Femur (tissue), 1 donor: ENCODE measurements around the gene EIF1.
"Not testable (repeated sequence)": the region's sequence is repeated elsewhere in the genome, so short reads cannot be mapped to it uniquely, and the experiment has no call there.

Experiments
- DNase-seq: peaks from one replicate; pipeline ENCODE4 v3.0.0-alpha.2; 2017

Gene EIF1

GRCh38 chr17:41688641-41689496, at the start of gene EIF1:
Gene EIF1, plus strand, starts transcription at chr17:41688885. Its CDS starts 154 bp downstream, at chr17:41689039.
- DNase-seq: peak; percentile 100

GRCh38 chr17:41638941-41639340, 49.7 kb upstream of the EIF1 start:
- DNase-seq: no peak

DNA sequence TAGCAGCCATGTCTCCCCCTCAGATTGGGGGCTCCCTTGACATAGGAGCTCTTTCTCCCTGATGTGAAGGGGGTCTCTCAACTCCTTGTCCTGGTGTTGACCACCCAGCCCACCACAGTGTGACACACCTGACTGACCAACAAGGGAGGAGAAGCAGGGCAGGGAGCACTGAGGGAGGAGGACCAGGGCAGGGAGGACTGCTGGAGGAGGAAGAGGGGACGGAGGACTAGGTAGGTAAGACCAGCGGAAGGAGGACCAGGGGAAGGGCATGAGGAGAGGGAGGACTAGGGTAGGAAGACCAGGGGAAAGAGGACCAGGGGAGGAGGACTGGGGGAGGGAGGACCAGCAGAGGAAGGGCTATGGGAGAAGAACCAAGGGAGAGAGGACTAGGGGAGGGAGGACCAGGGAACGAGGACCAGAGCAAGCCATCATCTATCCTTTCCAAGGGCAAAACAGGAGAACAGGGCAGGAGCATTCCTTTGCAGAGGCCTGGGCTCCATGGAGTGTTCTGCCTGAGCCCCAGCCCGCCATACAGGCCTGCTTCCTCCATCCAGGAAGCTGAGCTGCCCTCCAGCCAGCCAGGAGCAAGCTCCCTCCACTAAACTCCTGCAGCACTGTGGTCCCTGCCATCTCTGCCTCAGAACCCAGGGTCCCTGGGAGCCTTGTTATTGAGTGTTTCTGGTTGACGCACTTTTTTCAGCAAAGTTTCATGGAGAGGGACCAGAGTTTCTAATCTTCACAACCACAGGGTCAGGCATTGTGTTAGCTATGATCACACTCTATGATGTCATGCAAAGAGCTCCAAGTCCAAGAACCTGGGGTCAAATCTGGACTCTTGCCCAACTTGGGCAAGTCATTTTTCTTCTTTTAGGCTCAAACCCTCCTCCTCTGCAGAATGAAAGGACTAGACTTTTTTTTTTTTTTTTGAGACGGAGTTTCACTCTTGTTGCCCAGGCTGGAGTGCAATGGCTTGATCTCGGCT, 48.9 kb upstream of the EIF1 start:
- DNase-seq: no peak

- DNase-seq: not testable (repeated sequence)
These were observed 48.1 kb upstream of the EIF1 start for GRCh38 chr17:41640596-41640995.

DNA sequence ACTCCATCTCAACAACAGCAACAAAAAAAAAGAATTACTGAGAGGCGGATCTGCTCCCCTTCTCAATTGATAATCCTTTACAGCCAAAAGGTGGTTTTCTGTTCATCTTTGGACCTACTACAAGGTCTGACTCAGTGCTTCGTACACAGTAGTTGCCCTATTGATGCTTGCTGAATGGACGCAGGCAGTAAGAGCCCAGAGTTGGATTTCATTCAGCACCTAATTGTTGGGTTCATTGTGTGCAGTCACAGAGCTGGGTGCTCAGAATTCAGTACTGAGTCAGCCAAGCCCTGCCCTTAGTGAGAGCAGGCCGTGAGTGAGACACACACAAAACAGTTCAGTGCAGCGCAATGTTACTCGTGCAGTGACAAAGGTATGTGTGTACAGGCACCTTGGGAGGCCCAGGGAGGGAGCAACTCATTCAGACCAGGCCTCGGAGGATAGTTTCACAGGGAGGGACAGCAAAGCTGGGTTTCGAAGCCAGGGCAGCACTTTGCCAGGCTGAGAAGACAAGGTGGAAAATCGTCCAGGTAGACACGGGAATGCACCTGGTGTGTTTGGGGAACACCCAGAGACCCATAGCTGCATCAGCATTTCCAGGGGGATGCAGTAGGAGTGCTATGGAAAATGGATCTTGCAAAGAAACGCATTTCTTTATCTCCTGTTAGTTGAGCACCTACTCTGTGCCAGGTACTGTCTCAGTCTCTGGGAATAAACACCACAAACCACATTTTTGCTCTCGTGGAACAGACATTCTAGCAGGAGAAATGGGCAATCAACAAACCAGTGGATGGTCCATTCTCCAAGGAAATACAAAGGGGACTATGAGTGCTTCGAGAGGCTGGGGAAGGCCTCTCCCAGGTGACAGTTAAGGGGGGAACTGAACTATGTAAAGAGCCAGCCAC, 46.2 kb upstream of the EIF1 start:
- DNase-seq: no peak

DNA sequence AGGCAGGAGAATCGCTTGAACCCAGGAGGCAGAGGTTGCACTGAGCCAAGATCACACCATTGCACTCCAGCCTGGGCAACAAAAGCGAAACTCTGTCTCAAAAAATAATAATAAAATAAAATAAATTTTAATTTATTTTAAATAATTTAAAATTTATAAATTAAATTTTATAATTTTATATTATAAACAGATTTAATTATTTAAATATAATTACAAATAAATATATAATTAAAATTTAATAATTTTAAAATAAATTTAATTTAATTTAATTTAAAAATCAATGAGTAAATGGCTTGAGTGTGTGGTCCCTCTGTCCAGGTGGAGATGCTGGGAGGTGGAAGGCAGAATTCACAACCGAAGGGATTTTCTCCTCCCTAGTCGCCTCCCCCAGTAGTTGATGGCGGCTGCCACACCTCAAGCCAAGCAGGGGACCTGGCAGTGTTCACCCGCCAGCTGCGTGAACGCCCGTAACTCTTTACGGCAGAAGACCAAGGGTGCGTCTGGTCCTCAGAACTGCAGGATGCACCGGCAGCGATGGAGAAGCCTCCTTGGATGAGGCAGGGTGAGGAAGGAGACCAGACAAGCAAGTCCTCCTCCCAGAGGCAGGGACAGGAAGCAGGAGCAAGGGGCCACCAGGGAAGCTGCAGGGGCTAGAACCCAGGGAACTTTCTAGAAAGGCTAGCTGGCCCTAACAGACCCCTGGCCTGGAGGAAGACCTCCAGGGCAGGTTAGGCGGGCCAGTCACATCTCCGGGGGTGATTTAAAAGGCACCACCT, 41.5 kb upstream of the EIF1 start:
- DNase-seq: no peak

DNA sequence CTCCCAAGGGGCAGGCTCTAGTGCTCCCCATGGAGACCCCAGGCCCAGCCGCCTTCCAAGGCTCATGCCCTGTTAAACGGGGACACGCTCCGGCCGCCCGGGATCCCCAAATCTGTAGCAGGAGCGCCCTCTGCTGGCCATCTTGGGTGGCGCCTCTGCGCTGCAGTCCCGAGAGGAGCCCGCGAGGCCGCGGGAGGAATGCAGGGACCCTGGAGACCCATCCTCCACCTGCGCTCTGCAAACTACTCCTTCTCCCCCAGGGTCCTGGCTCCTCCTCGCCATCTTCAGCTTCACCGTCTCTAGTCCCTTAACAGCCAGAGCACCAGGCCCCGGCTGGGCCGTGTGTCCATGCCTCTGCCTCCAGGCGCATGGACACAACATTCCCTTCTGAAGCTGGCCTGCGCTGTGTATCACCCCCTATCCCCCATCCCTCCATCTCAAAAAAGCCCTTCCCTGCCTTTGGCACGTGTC, 40.7 kb upstream of the EIF1 start:
- peak; percentile 88 for DNase-seq

DNA sequence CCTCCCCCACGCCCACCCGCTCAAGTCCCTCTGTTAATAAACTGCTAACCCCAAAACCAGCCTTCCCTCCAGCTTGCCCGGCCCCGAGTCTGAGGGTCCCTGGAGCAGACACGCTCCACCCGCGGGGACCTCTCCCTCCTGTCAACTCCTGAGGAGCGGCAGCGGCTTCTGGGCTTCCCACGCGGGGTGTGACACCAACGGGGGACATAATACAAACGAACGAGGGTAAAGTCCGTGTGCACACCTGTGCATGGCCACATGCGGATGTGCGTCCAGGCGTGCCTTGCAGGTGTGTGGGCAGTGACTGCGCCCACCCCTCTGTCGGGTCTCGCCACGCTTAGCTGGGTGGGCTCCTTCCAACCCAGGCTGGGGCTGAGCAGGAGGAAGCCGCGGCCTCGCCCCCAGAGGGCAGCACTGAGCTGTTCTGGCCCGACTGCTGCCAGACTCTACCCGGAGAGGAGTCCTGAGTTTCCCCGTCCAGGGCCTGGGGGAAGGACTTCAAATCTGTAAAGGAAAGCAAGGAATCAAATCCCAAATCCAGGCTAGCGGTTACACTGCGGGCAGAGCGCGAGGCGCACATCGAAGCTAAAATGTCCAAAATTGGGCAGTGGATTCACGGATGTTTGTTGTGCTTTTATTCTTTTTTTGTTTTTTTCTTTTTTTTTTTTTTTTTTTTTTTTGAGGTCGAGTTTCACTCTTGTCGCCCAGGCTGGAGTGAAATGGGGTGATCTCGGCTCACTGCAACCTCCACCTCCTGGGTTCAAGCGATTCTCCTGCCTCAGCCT, 40.1 kb upstream of the EIF1 start:
- peak; percentile 91 for DNase-seq

DNA sequence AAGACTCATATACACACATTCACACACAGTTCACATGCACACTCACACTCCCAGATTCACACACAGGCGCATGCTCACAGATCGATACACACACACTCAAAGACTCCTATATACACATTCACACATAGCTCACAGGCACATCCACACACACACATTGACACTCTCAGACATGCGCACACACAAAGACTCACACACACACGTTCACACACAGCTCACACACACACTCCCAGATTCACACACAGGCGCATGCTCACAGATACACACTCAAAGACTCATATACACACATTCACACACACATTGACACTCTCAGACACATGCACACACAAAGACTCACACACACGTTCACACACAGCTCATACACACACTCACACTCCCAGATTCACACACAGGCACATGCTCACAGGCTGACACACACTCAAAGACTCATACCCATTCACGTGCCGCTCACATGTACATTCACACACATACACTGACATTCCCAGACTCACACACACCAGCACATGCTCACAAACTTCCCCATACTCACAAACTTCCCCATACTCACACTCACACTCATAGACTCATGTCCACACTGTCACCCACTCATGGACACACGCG, 38.7 kb upstream of the EIF1 start:
- no peak for DNase-seq

- no peak for DNase-seq
These were observed 37.7 kb upstream of the EIF1 start for GRCh38 chr17:41650794-41651624.

DNA sequence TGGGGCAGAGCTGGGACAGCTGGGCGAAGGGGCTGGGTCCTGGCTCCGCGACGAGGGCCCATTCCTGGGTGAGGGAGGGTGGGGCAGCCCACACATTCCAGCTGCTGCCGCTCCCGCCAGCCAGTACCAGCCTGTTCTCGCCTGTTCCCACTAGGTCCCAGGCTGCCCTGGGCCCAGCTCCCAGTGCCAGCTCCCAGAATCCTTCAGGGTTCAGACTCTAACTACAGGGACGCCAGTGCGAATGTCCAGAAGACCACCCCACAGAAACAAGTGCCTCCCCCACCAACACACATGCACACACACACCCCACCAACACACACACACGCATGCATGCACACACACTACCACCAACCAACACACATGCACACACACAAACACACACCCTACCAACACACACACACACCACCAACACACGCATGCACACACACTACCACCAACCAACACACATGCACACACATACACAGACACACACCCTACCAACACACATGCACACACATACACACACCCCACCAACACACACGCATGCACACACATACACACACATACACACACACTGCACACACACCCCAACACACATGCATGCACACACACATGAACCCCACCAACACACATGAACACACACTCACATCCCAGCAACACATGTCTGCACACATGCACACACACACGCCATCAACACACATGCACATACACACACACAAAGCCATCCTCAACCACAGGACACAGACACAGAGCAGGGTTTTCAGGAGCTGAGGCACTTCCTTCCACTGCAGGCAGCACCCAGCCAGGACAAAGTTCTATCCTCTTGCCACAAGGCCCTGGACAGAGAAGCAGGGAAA, 36.8 kb upstream of the EIF1 start:
- peak; percentile 82 for DNase-seq

GRCh38 chr17:41652461-41652970, 36.2 kb upstream of the EIF1 start:
- DNase-seq: no peak

- DNase-seq: no peak
These were observed 35.3 kb upstream of the EIF1 start for GRCh38 chr17:41653421-41653820.

GRCh38 chr17:41653892-41654677, 34.6 kb upstream of the EIF1 start:
- DNase-seq: no peak

GRCh38 chr17:41654678-41655607, 33.7 kb upstream of the EIF1 start:
- DNase-seq: no peak

- no peak for DNase-seq
These were observed 33.0 kb upstream of the EIF1 start for GRCh38 chr17:41655611-41656111.
